Upper lobe of right lung (tissue), 1 donor: ENCODE results near the gene EPX. TPM values are rescaled to one million over a fixed set of nuclear protein-coding genes. Genes with fewer than 3 reads are reported as not detected.

Experiments
- ATAC-seq: fragments of 200-7000 bp; cut with Tn5 transposase; one replicate; pipeline ENCODE4 v1.9.1; 2020; ENCODE audit warnings: mild to moderate bottlenecking, moderate library complexity
- DNase-seq: peaks from one replicate; pipeline ENCODE4 v3.0.0-alpha.2; 2020
- H3K27ac ChIP-seq: fragments of 200-600 bp; one replicate; pipeline ENCODE4 v1.8.0; 2022
- H3K27me3 ChIP-seq: fragments of 200-600 bp; one replicate; pipeline ENCODE4 v1.8.0; 2022; ENCODE audit warnings: mild to moderate bottlenecking
- H3K36me3 ChIP-seq: fragments of 200-600 bp; one replicate; pipeline ENCODE4 v1.8.0; 2022
- H3K4me1 ChIP-seq: fragments of 200-600 bp; one replicate; pipeline ENCODE4 v1.8.0; 2022
- H3K4me3 ChIP-seq: fragments of 200-600 bp; one replicate; pipeline ENCODE4 v1.8.0; 2022; ENCODE audit warnings: mild to moderate bottlenecking
- H3K9me3 ChIP-seq: fragments of 200-600 bp; one replicate; pipeline ENCODE4 v1.8.0; 2022
- CTCF ChIP-seq: fragments of 200-600 bp; IDR thresholded peaks from one replicate; pipeline ENCODE4 v1.8.0; 2022; ENCODE audit warnings: antibody characterized with exemption
- intact Hi-C: fragments of 100-400 bp; cut with DNase I; formaldehyde crosslinking; loops from one replicate; pipeline ENCODE4 v1.11.0; 2022
- total RNA-seq: library from RNA; stranded (reverse); fragmentation: NEBNext Ultra II Directional; extraction: Animal tissue kit (Norgen Biotek cat#: 25700); gene quantifications from one replicate; pipeline ENCODE4 v1.2.1, GENCODE V29; 2021
- donor health status: DM: no; HTN: yes; CAD: no; lungs with severe emphysema.

The EPX gene
- total RNA-seq, 1 donor from 2014 or later = not detected

GRCh38 chr17:58181796-58182195 is 10.7 kb upstream of the EPX start:
- intact Hi-C loops = no loop called here
- no peak overlapping the region for H3K27ac ChIP-seq
- no peaks in the 10 kb centered on the region for H3K9me3 ChIP-seq
- no peak overlapping the region for H3K4me3 ChIP-seq
- no peak for TF ChIP-seq CTCF
- peaks cover 4% of the 10 kb centered on the region for H3K27me3 ChIP-seq
- no peaks in the 10 kb centered on the region for H3K36me3 ChIP-seq
- DNase-seq = no peak
- no peaks in the 10 kb centered on the region for H3K4me1 ChIP-seq
- no peak for ATAC-seq

DNA sequence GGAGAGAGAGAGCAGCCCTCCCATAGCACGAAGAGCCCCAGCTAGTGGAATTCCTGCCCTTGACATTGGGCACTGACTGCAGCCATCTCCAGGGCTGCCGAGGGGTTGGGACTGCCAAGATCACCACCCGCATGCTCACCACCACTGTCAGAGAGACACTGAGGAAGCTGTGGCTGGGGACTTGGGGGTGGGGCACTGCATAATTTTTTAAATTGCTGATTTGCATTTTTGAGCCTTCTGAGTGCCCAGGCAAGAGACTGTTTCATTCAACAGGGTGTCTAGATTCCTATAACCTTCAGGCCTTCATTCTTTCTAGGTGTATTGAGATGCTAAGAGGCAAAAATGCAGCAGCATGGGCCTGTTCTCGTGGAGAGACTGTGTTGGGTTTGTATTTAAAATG is 9.0 kb upstream of the EPX start:
- Histone ChIP-seq H3K27me3 (no peaks in the 10 kb centered on the region), H3K4me3 (no peak overlapping the region), H3K36me3 (no peaks in the 10 kb centered on the region), H3K9me3 (no peaks in the 10 kb centered on the region), H3K27ac (no peak overlapping the region), H3K4me1 (no peaks in the 10 kb centered on the region)
- DNase-seq (no peak), ATAC-seq (no peak)
- TF ChIP-seq CTCF = no peak
- intact Hi-C loops = no loop called here

DNA sequence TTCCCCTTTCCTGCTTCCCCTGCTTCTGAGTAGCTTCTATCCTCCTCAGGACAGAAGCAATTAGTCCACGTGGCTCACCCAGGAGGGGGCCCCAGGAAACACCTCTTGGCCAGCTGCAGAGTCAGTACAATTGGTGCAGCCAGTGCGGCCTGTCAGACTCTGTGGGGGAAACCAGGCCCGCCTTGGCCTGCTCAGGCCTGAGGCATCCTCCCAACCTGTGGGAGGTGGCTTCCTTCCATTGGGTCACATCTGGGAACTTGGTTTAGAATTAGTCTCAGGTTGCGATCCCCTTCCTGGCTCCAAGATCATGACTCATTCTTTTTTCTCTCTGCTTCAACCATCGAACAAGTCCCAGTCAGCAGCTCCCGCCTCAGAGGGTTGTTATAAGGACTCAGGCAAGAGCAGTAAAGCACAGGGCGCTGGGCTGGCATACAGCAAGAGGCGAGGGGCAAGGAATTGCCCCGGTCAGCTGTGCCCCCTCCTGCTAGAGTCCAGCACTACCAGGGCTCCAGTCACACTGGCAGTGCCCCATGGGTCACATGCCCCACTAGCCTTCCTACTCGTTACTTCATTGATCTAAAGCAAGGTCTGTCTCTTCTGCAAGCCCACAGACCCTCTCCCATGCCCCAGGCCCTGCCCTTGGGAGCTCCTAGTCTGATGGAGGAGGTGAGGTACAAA is 8.1 kb upstream of the EPX start:
- Histone ChIP-seq H3K9me3 (no peaks in the 10 kb centered on the region), H3K27ac (no peak overlapping the region), H3K4me3 (no peak overlapping the region), H3K27me3 (peaks cover under 1% of the 10 kb centered on the region), H3K36me3 (no peaks in the 10 kb centered on the region), H3K4me1 (no peaks in the 10 kb centered on the region)
- ATAC-seq (no peak), DNase-seq (no peak)
- intact Hi-C loops = no loop called here
- no peak for TF ChIP-seq CTCF

DNA sequence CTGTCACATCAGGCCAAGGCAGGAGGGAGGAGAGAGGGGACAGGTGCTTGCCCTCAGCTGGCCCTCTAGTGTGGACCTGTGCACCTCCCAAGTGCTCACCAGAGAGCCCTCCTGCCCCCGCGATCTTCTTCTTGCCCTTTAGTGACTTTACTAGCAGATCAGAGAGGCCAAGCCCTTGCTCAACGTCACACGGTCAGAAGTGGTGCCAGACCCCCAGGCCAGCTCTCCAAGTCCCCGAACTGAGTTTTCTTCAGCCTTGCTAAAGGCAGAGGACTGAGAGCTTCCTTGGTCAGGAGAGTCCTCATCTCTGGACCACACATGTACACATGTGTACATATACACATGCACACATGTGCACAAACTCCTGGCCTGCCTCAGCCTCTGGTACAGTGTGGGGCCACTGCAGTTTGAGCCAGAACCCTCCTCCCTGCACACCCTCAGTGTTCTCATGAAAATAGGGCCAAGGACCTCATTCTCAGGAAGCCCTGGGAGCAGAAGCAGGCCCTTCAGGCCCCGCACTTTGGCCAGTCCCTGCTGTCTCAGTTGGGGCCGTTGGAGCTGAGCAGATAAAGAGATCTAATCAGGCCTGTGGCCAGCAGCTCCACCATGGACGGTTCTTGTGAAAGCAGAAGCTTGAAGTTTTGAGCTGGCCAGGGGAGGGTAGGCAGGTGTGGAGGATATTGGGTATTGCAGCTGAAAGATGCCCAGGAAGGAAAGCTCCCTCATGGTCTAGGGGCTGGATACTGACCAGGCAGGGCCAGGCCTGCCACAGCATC is 7.4 kb upstream of the EPX start:
- DNase-seq = no peak
- H3K4me1 ChIP-seq = no peaks in the 10 kb centered on the region
- H3K27me3 ChIP-seq = peaks cover 6% of the 10 kb centered on the region
- intact Hi-C loops = no loop called here
- H3K36me3 ChIP-seq = no peaks in the 10 kb centered on the region
- no peak overlapping the region for H3K27ac ChIP-seq
- no peaks in the 10 kb centered on the region for H3K9me3 ChIP-seq
- H3K4me3 ChIP-seq = no peak overlapping the region
- no peak for TF ChIP-seq CTCF
- no peak for ATAC-seq

- intact Hi-C loops = no loop called here
- Histone ChIP-seq H3K36me3 (no peaks in the 10 kb centered on the region), H3K27me3 (peaks cover 6% of the 10 kb centered on the region), H3K4me1 (no peaks in the 10 kb centered on the region), H3K4me3 (no peak overlapping the region), H3K27ac (no peak overlapping the region), H3K9me3 (no peaks in the 10 kb centered on the region)
- ATAC-seq (no peak), DNase-seq (no peak)
- no peak for TF ChIP-seq CTCF
Measured at GRCh38 chr17:58186591-58186990, 5.9 kb upstream of the EPX start.
